HL-60 (cell line): ENCODE measurements around the gene BRD8.

ENCODE experiments used
- CTCF ChIP-seq: IDR thresholded peaks from one replicate; pipeline ENCODE4 v1.5.1; 2011; ENCODE audit warnings: low read length, control low read depth, inconsistent platforms; ENCODE audit not compliant: insufficient read depth
- POLR2AphosphoS5 ChIP-seq: IDR thresholded peaks from 2 replicates; pipeline ENCODE4 v1.6.1; 2012; ENCODE audit warnings: low read depth
- SPI1 ChIP-seq: IDR thresholded peaks from 2 replicates; pipeline ENCODE4 v1.6.1; 2012; ENCODE audit warnings: low read depth, mild to moderate bottlenecking, borderline replicate concordance
- TF ChIP-seq, protein P1 (sequence below): IDR thresholded peaks from 2 replicates; pipeline ENCODE4 v1.6.1; 2012; ENCODE audit warnings: low read depth; ENCODE audit not compliant: insufficient replicate concordance

GRCh38 chr5:138132543-138132942 is 45.9 kb downstream of the BRD8 start:
- TF ChIP-seq POLR2AphosphoS5 = no peak
- TF ChIP-seq, protein P1, sequence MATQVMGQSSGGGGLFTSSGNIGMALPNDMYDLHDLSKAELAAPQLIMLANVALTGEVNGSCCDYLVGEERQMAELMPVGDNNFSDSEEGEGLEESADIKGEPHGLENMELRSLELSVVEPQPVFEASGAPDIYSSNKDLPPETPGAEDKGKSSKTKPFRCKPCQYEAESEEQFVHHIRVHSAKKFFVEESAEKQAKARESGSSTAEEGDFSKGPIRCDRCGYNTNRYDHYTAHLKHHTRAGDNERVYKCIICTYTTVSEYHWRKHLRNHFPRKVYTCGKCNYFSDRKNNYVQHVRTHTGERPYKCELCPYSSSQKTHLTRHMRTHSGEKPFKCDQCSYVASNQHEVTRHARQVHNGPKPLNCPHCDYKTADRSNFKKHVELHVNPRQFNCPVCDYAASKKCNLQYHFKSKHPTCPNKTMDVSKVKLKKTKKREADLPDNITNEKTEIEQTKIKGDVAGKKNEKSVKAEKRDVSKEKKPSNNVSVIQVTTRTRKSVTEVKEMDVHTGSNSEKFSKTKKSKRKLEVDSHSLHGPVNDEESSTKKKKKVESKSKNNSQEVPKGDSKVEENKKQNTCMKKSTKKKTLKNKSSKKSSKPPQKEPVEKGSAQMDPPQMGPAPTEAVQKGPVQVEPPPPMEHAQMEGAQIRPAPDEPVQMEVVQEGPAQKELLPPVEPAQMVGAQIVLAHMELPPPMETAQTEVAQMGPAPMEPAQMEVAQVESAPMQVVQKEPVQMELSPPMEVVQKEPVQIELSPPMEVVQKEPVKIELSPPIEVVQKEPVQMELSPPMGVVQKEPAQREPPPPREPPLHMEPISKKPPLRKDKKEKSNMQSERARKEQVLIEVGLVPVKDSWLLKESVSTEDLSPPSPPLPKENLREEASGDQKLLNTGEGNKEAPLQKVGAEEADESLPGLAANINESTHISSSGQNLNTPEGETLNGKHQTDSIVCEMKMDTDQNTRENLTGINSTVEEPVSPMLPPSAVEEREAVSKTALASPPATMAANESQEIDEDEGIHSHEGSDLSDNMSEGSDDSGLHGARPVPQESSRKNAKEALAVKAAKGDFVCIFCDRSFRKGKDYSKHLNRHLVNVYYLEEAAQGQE = no peak
- TF ChIP-seq CTCF = no peak
- no peak for TF ChIP-seq SPI1
